Measurements from ENCODE around the gene PRPF19. TPM values are rescaled to one million over a fixed set of nuclear protein-coding genes. Genes with fewer than 3 reads are reported as not detected.

The PRPF19 gene
- polyA plus RNA-seq (2011; rRNA removed) (41.1 and 51.7 TPM in 2 replicates), polyA plus RNA-seq (2017; fragmentation: RNase III; extraction: RNeasy Plus Mini Kit Qiagen cat#74134 plus additional on column Dnase treatment) (175 to 184 TPM (median 177 TPM) in 3 replicates), polyA minus RNA-seq (2011; rRNA and poly(A)+ RNA removed) (45.9 and 67.2 TPM in 2 replicates)
- 77.9 and 97.7 TPM in 2 replicates for polyA plus RNA-seq (2012; cell fraction: cytosol; rRNA removed)
- 117 and 145 TPM in 2 replicates for polyA plus RNA-seq (2012; cell fraction: nucleus; rRNA removed)

DNA sequence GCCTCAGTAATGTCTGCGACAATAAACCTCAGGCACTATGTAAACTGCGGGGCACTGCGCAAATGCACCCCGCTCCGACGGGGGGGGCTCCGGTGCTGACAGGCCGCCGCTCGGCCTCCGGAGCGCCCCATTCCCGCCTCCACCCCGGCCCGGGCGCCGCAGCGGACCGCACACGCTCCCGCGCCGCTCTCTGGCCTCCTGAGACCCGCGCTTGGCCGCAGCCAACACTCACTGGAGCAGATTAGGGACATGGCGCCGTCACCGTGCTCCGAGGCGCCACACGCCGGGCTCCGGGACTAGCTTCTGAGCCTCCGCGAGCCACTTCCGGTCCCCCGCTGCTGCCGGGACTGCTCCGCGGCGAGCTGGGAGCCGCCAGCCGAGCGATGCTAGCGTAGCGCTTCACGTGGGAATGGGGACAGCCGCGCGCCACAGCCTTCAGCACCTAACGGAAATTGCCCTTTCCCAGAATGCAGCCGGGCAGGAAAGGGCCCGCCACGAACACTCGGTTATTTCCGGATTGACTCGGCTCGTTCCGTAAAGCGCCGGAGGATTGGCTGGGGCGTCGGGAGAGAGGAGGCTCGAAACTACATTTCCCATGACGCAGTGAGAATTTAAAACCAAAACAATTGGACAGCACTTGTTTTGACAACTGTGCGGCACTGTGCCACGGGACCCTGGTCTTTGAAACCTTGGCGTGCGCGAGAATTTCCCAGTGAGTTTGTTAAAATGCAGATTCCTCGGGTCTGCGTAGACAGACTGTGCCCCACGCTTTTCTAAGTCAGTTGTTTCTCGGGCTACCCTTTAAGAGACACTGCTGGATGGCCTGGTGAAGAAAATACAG, at the start of gene PRPF19:
Gene PRPF19, minus strand, starts transcription at position 454 of the 841 bp plus-strand sequence. Its CDS starts 203 bp downstream, at position 251.
- ChIA-PET CTCF (interaction anchor here (1.0 to 12.7 kb wide), 6 partner anchors 9 to 281 kb away, joined by 3 to 153 read pairs (median 5); no protein-coding TSS in a partner anchor), POLR2A (interaction anchor here (0.6 kb wide), 1 partner anchor 9 kb away, joined by 3 read pairs; no protein-coding TSS in a partner anchor)
- Histone ChIP-seq H3K27ac (peak within 1 kb of the TSS; percentile 90 to 97), H3K4me3 (peak within 1 kb of the TSS; percentile 97), H3K4me2 (peak within 1 kb of the TSS; percentile 95), H3K4me1 (peaks cover 12% of the 10 kb centered on the region), H3K9me3 (no peaks in the 10 kb centered on the region)
- no peak for FAIRE-seq
- under 1% methylated on average over 47 of the region's 75 CpGs for WGBS (ENCODE audit: missing lambda C conversion rate)
- peak; percentile 91 to 98 for ATAC-seq
- DNase-seq (ENCODE audit: low read depth in 1 of 2, low spot score in 1 of 2) = peak; percentile 93 to 96
- TF ChIP-seq NR3C1 (IDR thresholded peaks at IDR 0.05) (no peak), MAZ (IDR thresholded peaks at IDR 0.05; ENCODE audit: borderline replicate concordance, low read depth, low read length) (no peak), ZC3H11A (IDR thresholded peaks at IDR 0.05) (no peak), RNF2 (IDR thresholded peaks at IDR 0.05; ENCODE audit: borderline replicate concordance, low read depth) (no peak), MYC (IDR thresholded peaks at IDR 0.05; ENCODE audit: borderline replicate concordance, low read length) (peak; percentile 83; the same call in 1 of the 2 replicates), ZSCAN20 (CRISPR knock-in tag; IDR thresholded peaks at IDR 0.05) (no peak), EP300 (IDR thresholded peaks at IDR 0.05) (no peak), PHF8 (IDR thresholded peaks at IDR 0.05; ENCODE audit: borderline replicate concordance, low read depth) (peak; percentile 83; the same call in 1 of the 2 replicates), CHD4 (IDR thresholded peaks at IDR 0.05; ENCODE audit: borderline replicate concordance) (no peak), JUNB (IDR thresholded peaks at IDR 0.05) (no peak), HDAC2 (IDR thresholded peaks at IDR 0.05) (no peak), GATA3 (IDR thresholded peaks at IDR 0.05; ENCODE audit: borderline replicate concordance) (peak; percentile 25; the same call in 1 of the 2 replicates), EHF (CRISPR knock-in tag; IDR thresholded peaks at IDR 0.05) (no peak), CEBPB (IDR thresholded peaks at IDR 0.05) (no peak), RARB (CRISPR knock-in tag; IDR thresholded peaks at IDR 0.05) (no peak), SMC3 (IDR thresholded peaks at IDR 0.05) (no peak), SREBF2 (IDR thresholded peaks at IDR 0.05) (no peak), MAFK (IDR thresholded peaks at IDR 0.05; ENCODE audit: partially characterized antibody) (peak; percentile 35), BHLHE40 (IDR thresholded peaks at IDR 0.05; ENCODE audit: low read depth, low read length) (no peak), TP53 (CRISPR knock-in tag; IDR thresholded peaks at IDR 0.05) (no peak)
- TF ChIP-seq, protein P1, sequence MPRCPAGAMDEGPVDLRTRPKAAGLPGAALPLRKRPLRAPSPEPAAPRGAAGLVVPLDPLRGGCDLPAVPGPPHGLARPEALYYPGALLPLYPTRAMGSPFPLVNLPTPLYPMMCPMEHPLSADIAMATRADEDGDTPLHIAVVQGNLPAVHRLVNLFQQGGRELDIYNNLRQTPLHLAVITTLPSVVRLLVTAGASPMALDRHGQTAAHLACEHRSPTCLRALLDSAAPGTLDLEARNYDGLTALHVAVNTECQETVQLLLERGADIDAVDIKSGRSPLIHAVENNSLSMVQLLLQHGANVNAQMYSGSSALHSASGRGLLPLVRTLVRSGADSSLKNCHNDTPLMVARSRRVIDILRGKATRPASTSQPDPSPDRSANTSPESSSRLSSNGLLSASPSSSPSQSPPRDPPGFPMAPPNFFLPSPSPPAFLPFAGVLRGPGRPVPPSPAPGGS (IDR thresholded peaks at IDR 0.05) = peak; percentile 74; the same call in 1 of the 3 replicates
- TF ChIP-seq, protein P2, sequence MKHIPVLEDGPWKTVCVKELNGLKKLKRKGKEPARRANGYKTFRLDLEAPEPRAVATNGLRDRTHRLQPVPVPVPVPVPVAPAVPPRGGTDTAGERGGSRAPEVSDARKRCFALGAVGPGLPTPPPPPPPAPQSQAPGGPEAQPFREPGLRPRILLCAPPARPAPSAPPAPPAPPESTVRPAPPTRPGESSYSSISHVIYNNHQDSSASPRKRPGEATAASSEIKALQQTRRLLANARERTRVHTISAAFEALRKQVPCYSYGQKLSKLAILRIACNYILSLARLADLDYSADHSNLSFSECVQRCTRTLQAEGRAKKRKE (CRISPR knock-in tag; IDR thresholded peaks at IDR 0.05; ENCODE audit: low read depth) = no peak
- TF ChIP-seq, protein P3, sequence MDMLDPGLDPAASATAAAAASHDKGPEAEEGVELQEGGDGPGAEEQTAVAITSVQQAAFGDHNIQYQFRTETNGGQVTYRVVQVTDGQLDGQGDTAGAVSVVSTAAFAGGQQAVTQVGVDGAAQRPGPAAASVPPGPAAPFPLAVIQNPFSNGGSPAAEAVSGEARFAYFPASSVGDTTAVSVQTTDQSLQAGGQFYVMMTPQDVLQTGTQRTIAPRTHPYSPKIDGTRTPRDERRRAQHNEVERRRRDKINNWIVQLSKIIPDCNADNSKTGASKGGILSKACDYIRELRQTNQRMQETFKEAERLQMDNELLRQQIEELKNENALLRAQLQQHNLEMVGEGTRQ (IDR thresholded peaks at IDR 0.05) = peak; percentile 59
- TF ChIP-seq, protein P4, sequence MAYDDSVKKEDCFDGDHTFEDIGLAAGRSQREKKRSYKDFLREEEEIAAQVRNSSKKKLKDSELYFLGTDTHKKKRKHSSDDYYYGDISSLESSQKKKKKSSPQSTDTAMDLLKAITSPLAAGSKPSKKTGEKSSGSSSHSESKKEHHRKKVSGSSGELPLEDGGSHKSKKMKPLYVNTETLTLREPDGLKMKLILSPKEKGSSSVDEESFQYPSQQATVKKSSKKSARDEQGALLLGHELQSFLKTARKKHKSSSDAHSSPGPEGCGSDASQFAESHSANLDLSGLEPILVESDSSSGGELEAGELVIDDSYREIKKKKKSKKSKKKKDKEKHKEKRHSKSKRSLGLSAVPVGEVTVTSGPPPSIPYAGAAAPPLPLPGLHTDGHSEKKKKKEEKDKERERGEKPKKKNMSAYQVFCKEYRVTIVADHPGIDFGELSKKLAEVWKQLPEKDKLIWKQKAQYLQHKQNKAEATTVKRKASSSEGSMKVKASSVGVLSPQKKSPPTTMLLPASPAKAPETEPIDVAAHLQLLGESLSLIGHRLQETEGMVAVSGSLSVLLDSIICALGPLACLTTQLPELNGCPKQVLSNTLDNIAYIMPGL (CRISPR knock-in tag; IDR thresholded peaks at IDR 0.05; ENCODE audit: borderline replicate concordance) = no peak
- TF ChIP-seq, protein P5, sequence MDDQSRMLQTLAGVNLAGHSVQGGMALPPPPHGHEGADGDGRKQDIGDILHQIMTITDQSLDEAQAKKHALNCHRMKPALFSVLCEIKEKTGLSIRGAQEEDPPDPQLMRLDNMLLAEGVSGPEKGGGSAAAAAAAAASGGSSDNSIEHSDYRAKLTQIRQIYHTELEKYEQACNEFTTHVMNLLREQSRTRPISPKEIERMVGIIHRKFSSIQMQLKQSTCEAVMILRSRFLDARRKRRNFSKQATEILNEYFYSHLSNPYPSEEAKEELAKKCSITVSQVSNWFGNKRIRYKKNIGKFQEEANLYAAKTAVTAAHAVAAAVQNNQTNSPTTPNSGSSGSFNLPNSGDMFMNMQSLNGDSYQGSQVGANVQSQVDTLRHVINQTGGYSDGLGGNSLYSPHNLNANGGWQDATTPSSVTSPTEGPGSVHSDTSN (IDR thresholded peaks at IDR 0.05) = no peak
- TF ChIP-seq, protein P6, sequence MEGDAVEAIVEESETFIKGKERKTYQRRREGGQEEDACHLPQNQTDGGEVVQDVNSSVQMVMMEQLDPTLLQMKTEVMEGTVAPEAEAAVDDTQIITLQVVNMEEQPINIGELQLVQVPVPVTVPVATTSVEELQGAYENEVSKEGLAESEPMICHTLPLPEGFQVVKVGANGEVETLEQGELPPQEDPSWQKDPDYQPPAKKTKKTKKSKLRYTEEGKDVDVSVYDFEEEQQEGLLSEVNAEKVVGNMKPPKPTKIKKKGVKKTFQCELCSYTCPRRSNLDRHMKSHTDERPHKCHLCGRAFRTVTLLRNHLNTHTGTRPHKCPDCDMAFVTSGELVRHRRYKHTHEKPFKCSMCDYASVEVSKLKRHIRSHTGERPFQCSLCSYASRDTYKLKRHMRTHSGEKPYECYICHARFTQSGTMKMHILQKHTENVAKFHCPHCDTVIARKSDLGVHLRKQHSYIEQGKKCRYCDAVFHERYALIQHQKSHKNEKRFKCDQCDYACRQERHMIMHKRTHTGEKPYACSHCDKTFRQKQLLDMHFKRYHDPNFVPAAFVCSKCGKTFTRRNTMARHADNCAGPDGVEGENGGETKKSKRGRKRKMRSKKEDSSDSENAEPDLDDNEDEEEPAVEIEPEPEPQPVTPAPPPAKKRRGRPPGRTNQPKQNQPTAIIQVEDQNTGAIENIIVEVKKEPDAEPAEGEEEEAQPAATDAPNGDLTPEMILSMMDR (IDR thresholded peaks at IDR 0.05) = no peak
- TF ChIP-seq, protein P7, sequence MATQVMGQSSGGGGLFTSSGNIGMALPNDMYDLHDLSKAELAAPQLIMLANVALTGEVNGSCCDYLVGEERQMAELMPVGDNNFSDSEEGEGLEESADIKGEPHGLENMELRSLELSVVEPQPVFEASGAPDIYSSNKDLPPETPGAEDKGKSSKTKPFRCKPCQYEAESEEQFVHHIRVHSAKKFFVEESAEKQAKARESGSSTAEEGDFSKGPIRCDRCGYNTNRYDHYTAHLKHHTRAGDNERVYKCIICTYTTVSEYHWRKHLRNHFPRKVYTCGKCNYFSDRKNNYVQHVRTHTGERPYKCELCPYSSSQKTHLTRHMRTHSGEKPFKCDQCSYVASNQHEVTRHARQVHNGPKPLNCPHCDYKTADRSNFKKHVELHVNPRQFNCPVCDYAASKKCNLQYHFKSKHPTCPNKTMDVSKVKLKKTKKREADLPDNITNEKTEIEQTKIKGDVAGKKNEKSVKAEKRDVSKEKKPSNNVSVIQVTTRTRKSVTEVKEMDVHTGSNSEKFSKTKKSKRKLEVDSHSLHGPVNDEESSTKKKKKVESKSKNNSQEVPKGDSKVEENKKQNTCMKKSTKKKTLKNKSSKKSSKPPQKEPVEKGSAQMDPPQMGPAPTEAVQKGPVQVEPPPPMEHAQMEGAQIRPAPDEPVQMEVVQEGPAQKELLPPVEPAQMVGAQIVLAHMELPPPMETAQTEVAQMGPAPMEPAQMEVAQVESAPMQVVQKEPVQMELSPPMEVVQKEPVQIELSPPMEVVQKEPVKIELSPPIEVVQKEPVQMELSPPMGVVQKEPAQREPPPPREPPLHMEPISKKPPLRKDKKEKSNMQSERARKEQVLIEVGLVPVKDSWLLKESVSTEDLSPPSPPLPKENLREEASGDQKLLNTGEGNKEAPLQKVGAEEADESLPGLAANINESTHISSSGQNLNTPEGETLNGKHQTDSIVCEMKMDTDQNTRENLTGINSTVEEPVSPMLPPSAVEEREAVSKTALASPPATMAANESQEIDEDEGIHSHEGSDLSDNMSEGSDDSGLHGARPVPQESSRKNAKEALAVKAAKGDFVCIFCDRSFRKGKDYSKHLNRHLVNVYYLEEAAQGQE (IDR thresholded peaks at IDR 0.05) = peak; percentile 57

Data from A549 (cell line).